ENCODE measurements around the gene ABCC1. TPM values are rescaled to one million over a fixed set of nuclear protein-coding genes. Genes with fewer than 3 reads are reported as not detected.

The ABCC1 gene
- total RNA-seq, 1 experiment from 2014 or later = 25.0 TPM

GRCh38 chr16:15925631-15926030, 23.8 kb upstream of the ABCC1 start:
- TF ChIP-seq CTCF (conservative IDR thresholded peaks at IDR 0.05; ENCODE audit: low read depth, low read length) = no peak
- TF ChIP-seq EZH2 (IDR thresholded peaks at IDR 0.05; ENCODE audit: borderline replicate concordance, low read depth, low read length, poor library complexity, severe bottlenecking) = no peak
- H3K36me3 ChIP-seq (ENCODE audit: insufficient read depth, low read length, poor library complexity, severe bottlenecking) = no peaks in the 10 kb centered on the region
- CTCF ChIA-PET = interaction anchor here (0.6 kb wide), 1 partner anchor 79 kb away, joined by 3 read pairs; no protein-coding TSS in a partner anchor
- H3K27ac ChIP-seq (ENCODE audit: low read depth, low read length, poor library complexity, severe bottlenecking) = no peak overlapping the region
- POLR2A ChIA-PET (ENCODE audit: low non-redundant PET) = no interaction called here
- DNase-seq (ENCODE audit: low spot score) = no peak
- no TSS peak for BruUV-seq (replicated peaks)
- no peak overlapping the region for H3K4me3 ChIP-seq (ENCODE audit: low read depth, low read length, poor library complexity, severe bottlenecking)
- H3K9me3 ChIP-seq (ENCODE audit: low read depth, low read length, poor library complexity, severe bottlenecking) = no peaks in the 10 kb centered on the region
- intact Hi-C loops (cut with micrococcal nuclease; ENCODE audit: unreplicated experiment) = no loop called here
- H3K4me1 ChIP-seq (ENCODE audit: insufficient read depth, low read length, poor library complexity, severe bottlenecking) = no peaks in the 10 kb centered on the region
- no peaks in the 10 kb centered on the region for H3K27me3 ChIP-seq (replicated peaks; ENCODE audit: insufficient read depth, low read depth, low read length, poor library complexity)

- intact Hi-C loops (cut with micrococcal nuclease; ENCODE audit: unreplicated experiment) = no loop called here
- no peak for DNase-seq (ENCODE audit: low spot score)
- Histone ChIP-seq H3K4me1 (ENCODE audit: insufficient read depth, low read length, poor library complexity, severe bottlenecking) (no peaks in the 10 kb centered on the region), H3K36me3 (ENCODE audit: insufficient read depth, low read length, poor library complexity, severe bottlenecking) (no peaks in the 10 kb centered on the region), H3K27ac (ENCODE audit: low read depth, low read length, poor library complexity, severe bottlenecking) (no peak overlapping the region), H3K9me3 (ENCODE audit: low read depth, low read length, poor library complexity, severe bottlenecking) (no peaks in the 10 kb centered on the region), H3K27me3 (replicated peaks; ENCODE audit: insufficient read depth, low read depth, low read length, poor library complexity) (no peaks in the 10 kb centered on the region), H3K4me3 (ENCODE audit: low read depth, low read length, poor library complexity, severe bottlenecking) (no peak overlapping the region)
- ChIA-PET POLR2A (ENCODE audit: low non-redundant PET) (no interaction called here), CTCF (no interaction called here)
- TF ChIP-seq EZH2 (IDR thresholded peaks at IDR 0.05; ENCODE audit: borderline replicate concordance, low read depth, low read length, poor library complexity, severe bottlenecking) (no peak), CTCF (conservative IDR thresholded peaks at IDR 0.05; ENCODE audit: low read depth, low read length) (no peak)
- no TSS peak for BruUV-seq (replicated peaks)
Measured at GRCh38 chr16:15928261-15929104, 20.9 kb upstream of the ABCC1 start.

- H3K27ac ChIP-seq (ENCODE audit: low read depth, low read length, poor library complexity, severe bottlenecking) = no peak overlapping the region
- no peaks in the 10 kb centered on the region for H3K27me3 ChIP-seq (replicated peaks; ENCODE audit: insufficient read depth, low read depth, low read length, poor library complexity)
- no peaks in the 10 kb centered on the region for H3K9me3 ChIP-seq (ENCODE audit: low read depth, low read length, poor library complexity, severe bottlenecking)
- intact Hi-C loops (cut with micrococcal nuclease; ENCODE audit: unreplicated experiment) = no loop called here
- ChIA-PET POLR2A (ENCODE audit: low non-redundant PET) (no interaction called here), CTCF (no interaction called here)
- DNase-seq (ENCODE audit: low spot score) = no peak
- no peaks in the 10 kb centered on the region for H3K36me3 ChIP-seq (ENCODE audit: insufficient read depth, low read length, poor library complexity, severe bottlenecking)
- no TSS peak for BruUV-seq (replicated peaks)
- TF ChIP-seq CTCF (conservative IDR thresholded peaks at IDR 0.05; ENCODE audit: low read depth, low read length) = no peak
- no peak for TF ChIP-seq EZH2 (IDR thresholded peaks at IDR 0.05; ENCODE audit: borderline replicate concordance, low read depth, low read length, poor library complexity, severe bottlenecking)
- H3K4me3 ChIP-seq (ENCODE audit: low read depth, low read length, poor library complexity, severe bottlenecking) = no peak overlapping the region
- no peaks in the 10 kb centered on the region for H3K4me1 ChIP-seq (ENCODE audit: insufficient read depth, low read length, poor library complexity, severe bottlenecking)
Measured at GRCh38 chr16:15932939-15933338, 16.5 kb upstream of the ABCC1 start.
